GM18526 (cell line): Measurements from ENCODE around the gene EFEMP1.

Experiments used
- POLR2A ChIP-seq: IDR thresholded peaks from 3 replicates; pipeline ENCODE4 v1.6.1; 2011; ENCODE audit not compliant: insufficient read length; ENCODE audit errors: extremely low read depth

The EFEMP1 gene

GRCh38 chr2:55923091-55923981, at the start of gene EFEMP1:
Gene EFEMP1 (minus strand): TSS chr2:55923782. CDS start chr2:55922440, 1,342 bp downstream.
- no peak for TF ChIP-seq POLR2A

- TF ChIP-seq POLR2A, result no peak
These were observed 46.9 kb upstream of the EFEMP1 start for GRCh38 chr2:55970500-55970899.

- no peak for TF ChIP-seq POLR2A
These were observed 45.4 kb upstream of the EFEMP1 start for GRCh38 chr2:55968941-55969340.

- TF ChIP-seq POLR2A, result no peak
These were observed 43.0 kb upstream of the EFEMP1 start for GRCh38 chr2:55966401-55967118.

GRCh38 chr2:55965966-55966365, 42.4 kb upstream of the EFEMP1 start:
- TF ChIP-seq POLR2A, result no peak

GRCh38 chr2:55965276-55965675, 41.7 kb upstream of the EFEMP1 start:
- TF ChIP-seq POLR2A, result no peak

- no peak for TF ChIP-seq POLR2A
These were observed 39.3 kb upstream of the EFEMP1 start for GRCh38 chr2:55962915-55963314.

GRCh38 chr2:55961318-55961911, 37.8 kb upstream of the EFEMP1 start:
- TF ChIP-seq POLR2A, result no peak

GRCh38 chr2:55958756-55959155, 35.2 kb upstream of the EFEMP1 start:
- no peak for TF ChIP-seq POLR2A

- TF ChIP-seq POLR2A, result no peak
These were observed 33.6 kb upstream of the EFEMP1 start for GRCh38 chr2:55957142-55957541.

- TF ChIP-seq POLR2A, result no peak
These were observed 30.9 kb upstream of the EFEMP1 start for GRCh38 chr2:55954306-55955035.

- no peak for TF ChIP-seq POLR2A
These were observed 28.8 kb upstream of the EFEMP1 start for GRCh38 chr2:55952415-55952814.

- no peak for TF ChIP-seq POLR2A
These were observed 28.0 kb upstream of the EFEMP1 start for GRCh38 chr2:55951533-55951932.

GRCh38 chr2:55949613-55950012, 26.0 kb upstream of the EFEMP1 start:
- no peak for TF ChIP-seq POLR2A

- TF ChIP-seq POLR2A, result no peak
These were observed 25.6 kb upstream of the EFEMP1 start for GRCh38 chr2:55949211-55949610.
